Body of pancreas (tissue), 4 donors: ENCODE measurements around the gene CNGB1.

Experiments used
- CTCF ChIP-seq, 7 experiments: fragments of 450-650 bp in 4 of 7; fragments of 200-600 bp in 3 of 7; sonication (generic) in 3 of 7; IDR thresholded peaks; one replicate each; pipeline ENCODE4 v1.5.1; 2016 to 2019; ENCODE audit warnings: antibody characterized with exemption in 7 of 7
- POLR2A ChIP-seq, 3 donors: fragments of 450-650 bp; IDR thresholded peaks; one replicate each; pipeline ENCODE4 v1.6.1; 2016; ENCODE audit warnings: antibody characterized with exemption in 3 of 3, mild to moderate bottlenecking in 2 of 3

DNA sequence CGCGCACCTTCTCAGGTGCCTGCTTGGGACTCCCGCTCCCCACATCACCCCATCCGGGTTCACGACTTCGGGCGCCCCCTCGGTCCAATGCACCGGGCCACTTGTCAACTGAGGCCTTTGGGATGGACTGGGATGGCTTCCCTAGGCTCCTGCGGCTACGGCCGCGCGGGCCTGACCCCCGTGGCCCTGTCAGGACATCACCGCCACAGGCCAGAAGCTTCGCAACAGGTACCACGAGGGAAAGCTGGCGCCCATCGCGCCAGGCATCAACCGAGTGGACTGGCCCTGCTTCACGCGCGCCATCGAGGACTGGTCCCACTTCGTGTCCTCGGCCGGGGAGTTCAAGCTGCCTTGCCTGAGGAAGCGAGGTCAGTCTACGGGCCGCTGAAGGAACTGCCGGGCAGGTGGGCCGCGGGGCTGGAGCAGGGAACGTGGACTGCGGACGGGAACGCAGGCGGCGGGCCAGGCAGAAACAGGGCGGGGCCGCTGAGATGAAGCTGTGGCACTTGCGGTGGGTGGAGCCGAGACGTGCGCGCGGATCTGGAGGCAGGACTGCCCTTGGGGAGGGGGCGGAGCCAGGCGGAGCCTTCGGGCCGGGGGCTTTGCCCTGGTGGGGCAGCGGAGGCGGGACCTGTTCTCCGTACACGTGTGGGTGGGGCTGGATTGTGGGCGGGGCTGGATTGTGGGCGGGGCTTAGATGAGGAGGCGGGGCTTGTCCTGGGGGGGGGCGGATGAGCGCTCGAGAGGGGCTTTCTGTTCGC lies 13.7 kb upstream of the CNGB1 start:
- TF ChIP-seq CTCF (IDR thresholded peaks at IDR 0.05) (no peak), POLR2A (IDR thresholded peaks at IDR 0.05) (no peak)
